GM12801 (cell line): ENCODE results near the gene CDCA8.

Source experiments
- TF ChIP-seq, protein P1 (sequence below): IDR thresholded peaks from one replicate; pipeline ENCODE4 v1.5.1; 2011; ENCODE audit warnings: control low read depth; ENCODE audit not compliant: insufficient read length; ENCODE audit errors: extremely low read depth

The CDCA8 gene

DNA sequence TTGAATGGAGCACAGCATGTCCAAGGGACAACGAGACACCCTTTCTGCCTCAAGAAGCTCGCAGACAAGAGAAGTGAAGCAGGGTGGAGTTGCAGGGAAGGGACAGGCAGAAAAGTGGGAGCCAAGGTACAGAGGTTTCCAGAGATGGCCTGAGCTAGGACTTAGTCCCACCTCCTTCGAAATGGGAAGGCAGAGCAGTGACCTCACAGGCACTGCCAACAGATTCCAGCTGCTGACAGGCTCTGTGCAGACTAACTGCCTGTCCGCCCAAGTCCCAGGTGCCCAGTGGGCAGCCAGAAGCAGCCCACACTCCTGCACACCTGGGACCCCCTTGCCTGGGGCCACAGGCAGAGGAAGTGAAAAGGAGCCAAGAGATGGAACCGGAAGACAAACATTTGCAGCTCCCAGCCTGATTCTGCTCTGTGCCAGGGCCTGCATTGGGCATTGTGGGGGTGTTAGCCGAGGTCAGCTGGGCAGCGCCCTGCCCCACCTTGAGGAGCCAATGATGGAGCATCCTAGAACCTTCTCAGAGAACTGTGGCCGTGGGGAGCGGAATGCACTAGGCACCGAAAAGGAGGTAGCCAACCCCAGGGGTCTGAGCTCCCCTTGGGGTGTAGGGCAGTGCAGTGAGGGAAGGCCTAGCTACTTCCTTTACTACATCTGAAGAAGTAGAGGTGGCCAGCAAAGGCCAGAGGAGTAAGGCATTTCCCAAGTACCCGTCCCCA is 30.1 kb upstream of the CDCA8 start:
- TF ChIP-seq, protein P1, sequence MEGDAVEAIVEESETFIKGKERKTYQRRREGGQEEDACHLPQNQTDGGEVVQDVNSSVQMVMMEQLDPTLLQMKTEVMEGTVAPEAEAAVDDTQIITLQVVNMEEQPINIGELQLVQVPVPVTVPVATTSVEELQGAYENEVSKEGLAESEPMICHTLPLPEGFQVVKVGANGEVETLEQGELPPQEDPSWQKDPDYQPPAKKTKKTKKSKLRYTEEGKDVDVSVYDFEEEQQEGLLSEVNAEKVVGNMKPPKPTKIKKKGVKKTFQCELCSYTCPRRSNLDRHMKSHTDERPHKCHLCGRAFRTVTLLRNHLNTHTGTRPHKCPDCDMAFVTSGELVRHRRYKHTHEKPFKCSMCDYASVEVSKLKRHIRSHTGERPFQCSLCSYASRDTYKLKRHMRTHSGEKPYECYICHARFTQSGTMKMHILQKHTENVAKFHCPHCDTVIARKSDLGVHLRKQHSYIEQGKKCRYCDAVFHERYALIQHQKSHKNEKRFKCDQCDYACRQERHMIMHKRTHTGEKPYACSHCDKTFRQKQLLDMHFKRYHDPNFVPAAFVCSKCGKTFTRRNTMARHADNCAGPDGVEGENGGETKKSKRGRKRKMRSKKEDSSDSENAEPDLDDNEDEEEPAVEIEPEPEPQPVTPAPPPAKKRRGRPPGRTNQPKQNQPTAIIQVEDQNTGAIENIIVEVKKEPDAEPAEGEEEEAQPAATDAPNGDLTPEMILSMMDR, result no peak

DNA sequence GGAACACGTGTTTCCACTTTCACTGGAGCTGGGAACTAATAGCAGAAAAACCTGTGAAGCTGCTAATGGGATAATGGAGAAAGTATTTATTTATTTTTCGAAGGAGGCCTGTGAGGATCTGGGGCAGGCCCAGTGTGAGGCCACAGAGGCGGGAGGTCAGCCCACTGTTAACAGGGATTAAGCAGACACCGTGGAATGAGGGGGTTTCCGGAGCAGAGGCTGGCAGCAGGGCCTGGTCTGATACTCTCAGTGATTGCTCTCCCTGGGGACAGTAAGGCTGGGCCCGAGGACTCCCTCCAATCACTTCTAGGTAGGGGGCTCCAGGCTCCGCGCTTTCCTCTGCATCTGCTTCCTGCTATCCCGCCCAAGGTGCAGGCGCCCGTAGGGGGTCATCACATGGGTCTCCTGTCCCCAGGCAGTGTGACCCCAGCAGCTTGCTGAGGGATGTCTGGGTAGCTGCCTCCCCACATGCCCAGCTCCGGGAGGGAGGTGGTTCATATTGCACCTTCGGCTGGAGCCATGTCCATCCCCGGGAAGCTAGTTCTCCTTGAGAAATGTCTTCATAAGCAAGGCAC is 28.8 kb upstream of the CDCA8 start:
- TF ChIP-seq, protein P1, result no peak

DNA sequence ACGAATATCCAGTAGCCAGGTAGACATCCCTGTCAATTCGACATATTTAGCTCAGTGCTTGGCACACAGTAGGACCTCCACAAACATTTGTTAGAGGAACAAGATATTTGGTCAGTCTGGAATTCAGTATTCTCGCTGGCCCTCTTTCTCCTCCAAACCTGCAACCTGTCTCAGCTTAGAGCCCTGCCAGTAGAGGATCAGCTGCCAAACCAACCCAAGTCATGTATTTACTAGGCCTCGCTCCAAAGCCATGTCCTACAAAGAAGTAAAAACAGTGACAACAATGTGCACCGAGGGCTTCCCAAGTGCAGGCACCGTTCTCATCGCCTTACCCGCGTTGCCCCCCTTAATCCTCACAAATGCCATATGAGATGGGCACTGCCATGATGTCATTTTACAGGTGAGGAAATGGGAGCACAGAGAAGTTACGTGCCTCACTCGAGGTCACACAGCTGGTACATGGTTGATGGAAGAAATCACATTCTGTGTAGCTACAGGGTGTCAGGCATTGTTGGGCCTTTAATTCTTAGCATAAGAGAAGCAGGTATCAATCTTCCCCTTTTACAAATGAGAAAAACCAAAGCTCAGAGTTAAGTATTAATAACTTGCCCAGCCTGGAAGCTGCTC is 26.0 kb upstream of the CDCA8 start:
- TF ChIP-seq, protein P1, result no peak

DNA sequence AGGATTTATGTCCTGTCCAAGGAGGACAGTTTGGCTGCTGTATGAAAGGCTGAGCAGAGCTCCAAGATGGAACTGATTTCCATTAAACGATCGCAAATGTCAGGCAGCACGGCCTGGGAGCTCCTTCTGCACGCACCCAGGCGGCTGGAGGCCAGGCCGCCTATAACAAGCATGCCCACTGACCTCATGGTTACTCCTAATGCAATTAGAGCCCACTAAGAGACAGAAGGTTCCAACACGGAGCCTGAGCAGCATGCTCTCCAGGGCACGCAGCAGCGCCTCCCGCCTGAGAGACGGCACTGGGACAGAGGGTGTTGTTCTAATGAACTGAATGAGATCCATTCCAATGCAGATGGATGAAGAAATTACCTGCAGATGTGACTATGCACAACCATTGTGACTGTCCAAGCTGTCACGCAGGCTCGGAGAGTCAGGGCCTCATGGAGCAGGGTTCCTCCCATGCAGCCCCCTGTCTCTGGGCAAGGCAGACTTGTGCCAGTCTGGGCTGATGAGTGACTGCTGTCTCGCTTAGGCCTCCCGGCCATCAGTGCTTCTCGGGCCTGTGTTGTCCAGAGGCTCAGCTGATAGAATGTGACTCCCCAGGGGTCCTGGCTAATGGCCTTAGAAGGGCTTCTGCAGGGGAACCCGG is 25.2 kb upstream of the CDCA8 start:
- TF ChIP-seq, protein P1, result no peak

DNA sequence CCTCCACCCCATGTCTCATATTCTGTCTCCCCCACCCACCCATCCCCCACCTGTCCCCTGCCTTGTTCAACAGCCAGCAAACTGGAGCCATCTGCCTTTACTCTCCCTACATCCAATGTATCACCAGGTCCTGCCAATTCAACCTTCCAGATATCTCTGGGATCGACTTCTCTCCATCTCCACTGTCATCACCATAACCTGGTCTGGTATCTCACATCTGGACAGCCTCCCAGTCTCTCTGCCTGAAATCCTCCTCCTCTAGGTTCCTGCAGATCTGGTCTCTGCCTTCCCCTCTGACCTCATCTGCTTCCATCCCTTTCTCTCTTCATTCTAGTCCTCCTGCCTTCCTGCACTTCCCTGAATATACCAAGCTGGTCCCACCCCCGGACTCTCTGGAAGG is 22.2 kb upstream of the CDCA8 start:
- TF ChIP-seq, protein P1, result no peak

DNA sequence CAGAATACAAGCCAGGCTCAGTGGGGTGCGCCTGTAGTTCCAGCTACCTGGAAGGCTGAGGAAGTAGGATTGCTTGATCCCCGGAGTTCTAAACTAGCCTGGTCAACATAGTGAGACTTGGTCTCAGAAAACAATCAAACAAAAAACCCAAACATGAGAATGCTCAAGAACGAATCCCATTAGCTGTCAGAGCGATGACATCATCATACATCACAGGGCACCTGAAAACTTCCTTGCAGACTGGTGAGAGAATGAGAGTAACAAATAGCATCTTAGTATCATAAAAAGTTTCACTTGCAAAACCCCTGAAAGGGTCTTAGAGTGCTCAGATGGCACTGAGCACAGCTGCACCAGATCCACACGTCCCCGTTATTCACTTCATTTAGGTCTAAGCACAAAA is 21.1 kb upstream of the CDCA8 start:
- TF ChIP-seq, protein P1, result no peak

DNA sequence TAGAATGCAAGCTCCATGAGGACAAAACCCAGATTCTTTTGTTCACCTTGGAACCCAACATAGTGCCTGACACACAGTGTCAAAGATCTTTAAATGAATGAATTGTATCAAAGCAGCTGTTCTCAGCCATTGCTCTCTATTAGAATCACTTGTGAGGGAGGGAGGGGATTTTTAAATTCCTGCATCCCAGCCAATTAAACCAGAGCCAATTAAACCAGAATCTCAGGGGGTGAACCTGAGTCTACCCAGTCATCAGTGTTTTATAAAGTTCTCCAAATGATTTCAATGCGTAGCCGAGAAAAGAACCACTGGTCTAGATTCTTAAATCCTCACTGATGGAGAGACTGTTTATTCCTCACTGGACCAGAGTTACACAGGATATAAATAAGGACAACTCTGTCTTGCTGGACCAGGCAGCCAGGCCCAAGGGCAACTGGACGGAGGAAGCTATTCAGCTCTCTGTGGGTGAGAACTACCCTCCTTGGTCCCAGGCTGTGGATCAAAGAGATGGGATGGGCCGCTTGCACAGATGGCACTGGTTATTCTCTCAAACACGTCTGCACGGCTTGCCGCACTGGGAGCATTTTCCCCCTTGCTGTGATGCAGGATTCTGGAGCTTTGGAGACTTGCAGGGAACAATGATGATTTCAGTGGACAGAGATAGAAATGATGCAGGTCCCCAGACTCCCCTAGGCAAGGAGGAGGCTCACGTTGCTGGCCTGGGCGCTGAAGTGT is 20.0 kb upstream of the CDCA8 start:
- TF ChIP-seq, protein P1, result no peak
